CD4-positive, alpha-beta T cell treated with Interferon alpha-2 for 1 hour (primary cell): ENCODE results near the gene SCGB1A1.
"Not testable (repeated sequence)": the region's sequence is repeated elsewhere in the genome, so short reads cannot be mapped to it uniquely, and the experiment has no call there.

Experiments
- DNase-seq, 2 donors: peaks; one replicate each; pipeline ENCODE4 v3.0.0-alpha.2; 2020 to 2022

SCGB1A1 gene, protein sequence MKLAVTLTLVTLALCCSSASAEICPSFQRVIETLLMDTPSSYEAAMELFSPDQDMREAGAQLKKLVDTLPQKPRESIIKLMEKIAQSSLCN

DNA sequence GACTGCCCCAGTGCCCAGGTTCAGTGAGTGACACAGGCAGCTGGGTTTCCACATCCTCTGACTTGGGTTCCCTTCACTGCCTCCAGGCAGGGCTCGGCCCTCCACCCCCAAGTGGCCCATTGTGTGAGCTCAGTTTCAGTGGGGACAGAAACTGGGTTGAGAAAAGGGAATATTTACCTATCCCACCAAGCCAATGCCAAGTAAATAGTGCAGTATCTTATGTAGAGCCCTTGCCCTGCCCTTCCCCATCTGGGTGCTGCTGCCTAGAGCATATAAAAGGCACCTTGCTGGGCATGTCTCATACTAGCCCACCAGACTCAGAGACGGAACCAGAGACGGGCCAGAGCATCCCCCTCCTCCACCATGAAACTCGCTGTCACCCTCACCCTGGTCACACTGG, at the start of gene SCGB1A1:
Gene SCGB1A1, plus strand, starts transcription at position 301 of the 400 bp plus-strand sequence. Its CDS starts 63 bp downstream, at position 364.
- DNase-seq = no peak

DNA sequence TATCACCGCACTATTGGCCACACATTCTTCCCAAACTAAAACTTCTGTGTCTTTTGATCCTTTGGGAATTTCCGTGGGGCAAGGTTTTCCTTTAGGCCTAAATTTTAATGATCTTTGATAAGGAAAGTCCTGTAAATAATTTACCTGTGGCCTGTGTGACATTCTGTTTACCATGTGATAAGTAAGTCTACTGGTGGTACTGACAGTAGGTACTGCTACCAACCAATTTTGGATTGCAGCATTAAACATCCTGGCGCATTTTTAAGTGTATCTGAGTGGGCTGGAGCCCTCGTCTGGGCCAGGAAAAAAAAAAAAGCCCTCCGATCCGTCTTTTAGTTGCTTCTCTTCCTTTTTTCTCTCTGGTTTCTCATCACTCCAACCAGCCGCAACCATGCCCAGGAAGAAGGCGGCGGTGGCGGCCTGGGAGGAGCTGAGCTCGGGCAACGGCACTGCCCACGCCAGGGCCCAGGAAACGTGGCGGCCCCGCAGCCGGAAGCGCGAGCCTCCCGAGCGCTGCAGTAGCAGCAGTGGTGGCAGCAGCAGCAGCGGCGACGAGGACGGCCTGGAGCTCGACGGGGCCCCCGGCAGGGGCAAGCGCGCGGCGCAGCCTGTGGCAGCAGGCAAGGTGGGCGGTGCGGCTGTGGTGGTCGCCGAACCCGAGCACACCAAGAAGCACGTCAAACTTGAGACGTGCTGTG, 47.9 kb upstream of the SCGB1A1 start:
- DNase-seq = peak; percentile 28 to 54

DNA sequence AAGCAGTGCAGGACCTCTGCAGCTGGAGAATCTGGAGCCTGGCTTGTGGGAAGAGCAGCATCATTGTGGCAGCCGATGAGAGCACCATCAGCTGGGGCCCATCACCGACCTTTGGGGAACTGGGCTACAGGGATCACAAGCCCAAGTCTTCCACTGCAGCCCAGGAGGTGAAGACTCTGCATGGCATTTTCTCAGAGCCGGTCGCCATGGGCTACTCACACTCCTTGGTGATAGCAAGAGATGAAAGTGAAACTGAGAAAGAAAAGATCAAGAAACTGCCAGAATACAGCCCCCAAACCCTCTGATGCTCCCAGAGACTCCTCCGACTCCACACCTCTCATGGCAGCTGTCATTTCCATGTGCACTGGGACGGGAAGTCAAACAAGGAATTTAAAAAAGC, 46.0 kb upstream of the SCGB1A1 start:
- DNase-seq = no peak

DNA sequence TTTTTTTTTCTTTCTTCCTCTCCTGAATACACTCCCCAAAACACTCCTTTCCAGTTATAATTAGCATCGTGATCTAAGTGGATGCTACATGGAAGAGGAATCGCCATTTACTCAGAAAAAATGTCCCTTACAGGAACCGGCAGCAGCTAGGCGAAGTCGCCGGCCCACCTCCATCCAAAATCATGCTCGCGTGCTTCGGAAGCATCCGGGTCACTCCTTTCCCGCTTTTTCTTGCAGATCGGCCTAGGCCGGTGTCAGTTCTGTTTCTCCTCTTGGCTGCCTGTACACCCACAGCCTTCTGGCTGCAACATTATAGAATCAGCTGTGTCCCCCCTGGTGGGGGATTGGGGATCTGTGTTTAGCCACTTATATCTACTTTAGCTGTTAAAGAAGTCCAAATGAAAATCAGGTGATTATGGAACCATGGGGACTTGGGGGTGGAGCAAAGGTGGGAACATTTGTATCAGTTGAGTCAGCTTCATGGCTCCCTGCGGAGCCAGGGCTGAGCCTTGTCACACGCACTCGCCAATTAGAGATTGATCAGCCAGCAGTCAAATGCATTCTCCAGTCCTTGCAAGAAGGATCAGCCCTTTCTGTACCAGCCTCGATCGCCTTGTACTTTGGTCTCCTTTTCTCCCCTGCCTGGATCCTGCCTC, 45.2 kb upstream of the SCGB1A1 start:
- DNase-seq = no peak

DNA sequence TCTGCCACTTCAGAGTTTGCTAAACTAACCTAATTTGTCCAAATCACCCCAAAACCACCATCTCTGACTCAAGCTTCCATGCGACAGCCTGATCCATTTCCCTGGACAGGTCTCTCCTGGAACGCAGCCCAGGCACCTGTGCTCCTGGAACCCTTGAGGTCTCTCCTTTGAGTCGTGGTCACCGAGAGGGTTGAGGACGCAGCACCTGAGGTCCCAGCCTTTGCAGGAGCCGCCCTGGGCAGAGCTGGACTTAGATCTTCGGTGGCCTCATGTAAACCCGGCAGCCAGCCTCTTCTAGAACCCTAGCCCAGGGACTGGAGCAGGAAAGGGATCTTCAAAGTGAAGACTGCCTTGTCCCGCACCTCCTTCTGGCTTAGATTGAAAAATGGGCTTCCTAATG, 44.0 kb upstream of the SCGB1A1 start:
- no peak for DNase-seq

DNA sequence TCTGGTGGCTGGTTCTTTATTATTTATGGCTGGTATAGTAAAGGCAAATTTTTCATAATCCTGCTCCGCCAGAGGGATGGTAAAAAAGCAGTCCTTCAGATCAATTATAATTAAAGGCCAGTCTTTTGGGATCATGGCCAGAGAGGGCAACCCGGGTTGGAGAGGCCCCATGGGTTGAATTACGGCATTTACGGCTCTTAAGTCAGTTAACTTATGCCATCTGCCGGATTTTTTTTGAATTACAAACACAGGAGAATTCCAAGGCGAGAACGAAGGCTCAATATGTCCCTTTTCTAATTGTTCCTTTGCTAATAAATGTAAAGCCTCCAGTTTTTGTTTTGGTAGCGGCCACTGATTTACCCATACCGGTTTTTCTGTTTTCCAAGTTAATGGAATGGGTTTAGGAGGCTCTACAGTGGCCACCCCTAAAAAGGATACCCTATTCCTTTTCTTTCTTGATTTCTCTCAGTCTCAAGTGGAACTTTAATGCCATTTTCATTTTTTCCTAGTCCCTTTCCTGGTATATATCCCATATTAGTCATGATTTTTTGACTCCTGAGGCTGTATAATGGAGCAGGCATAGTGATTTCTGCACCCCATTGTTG, 40.3 kb upstream of the SCGB1A1 start:
- peak; percentile 26 to 67 for DNase-seq

DNA sequence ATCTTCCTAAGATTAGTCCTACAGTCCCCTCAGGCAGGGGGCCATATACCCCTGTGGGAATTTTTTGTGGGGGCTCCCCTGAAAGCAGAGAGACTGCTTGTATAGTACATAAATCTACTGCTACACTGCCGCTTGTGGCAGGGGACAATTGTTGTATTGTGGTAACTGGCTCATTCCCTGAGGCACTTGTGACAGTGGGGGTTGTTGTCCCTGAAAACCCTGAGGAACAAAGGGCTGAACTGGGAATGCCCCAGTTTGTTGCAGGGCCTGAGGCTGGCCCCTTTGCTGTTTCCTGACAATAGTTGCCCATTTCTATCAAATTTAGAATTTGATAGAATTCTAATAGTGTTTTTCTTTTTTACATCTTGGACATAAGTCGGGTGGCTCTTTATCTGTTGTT, 39.2 kb upstream of the SCGB1A1 start:
- not testable (repeated sequence) for DNase-seq

DNA sequence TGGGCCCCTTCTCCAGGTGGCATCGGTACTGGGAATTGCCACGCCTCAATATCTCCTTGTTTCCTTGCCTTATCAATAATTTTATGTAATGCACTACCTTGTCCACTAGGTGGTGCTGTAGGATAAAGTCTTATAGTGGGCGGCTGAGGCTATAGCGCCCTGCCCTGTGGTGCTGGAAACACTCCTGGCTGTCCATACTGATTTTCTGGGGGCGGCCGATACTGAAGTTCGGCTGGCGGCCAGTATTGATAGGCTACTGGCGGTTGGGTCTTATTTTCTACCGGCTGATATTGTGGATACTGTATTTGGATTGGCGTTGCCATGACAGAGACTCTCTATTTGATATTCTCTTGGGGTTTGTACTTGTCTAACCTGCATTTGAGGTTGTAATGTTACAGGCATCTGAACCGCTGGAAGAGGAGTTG, 38.0 kb upstream of the SCGB1A1 start:
- peak; percentile 43 to 83 for DNase-seq

DNA sequence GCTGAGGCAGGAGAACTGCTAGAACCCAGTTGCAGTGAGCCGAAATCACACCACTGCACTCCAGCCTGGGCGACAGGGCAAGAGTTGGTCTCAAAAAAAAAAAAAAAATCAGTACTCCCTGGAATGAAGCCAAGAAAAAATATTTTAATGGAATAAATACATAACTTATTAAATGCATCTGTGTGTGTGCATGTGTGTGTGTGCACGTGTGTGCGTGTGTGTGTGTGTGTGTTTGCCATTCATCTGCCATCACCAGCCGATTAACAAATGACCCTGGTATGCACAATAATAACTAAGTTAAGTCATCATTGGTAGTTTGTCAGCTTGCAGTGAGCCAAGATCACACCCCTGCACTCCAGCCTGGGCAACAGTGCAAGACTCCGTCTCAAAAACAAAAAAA, 35.0 kb upstream of the SCGB1A1 start:
- DNase-seq = no peak

DNA sequence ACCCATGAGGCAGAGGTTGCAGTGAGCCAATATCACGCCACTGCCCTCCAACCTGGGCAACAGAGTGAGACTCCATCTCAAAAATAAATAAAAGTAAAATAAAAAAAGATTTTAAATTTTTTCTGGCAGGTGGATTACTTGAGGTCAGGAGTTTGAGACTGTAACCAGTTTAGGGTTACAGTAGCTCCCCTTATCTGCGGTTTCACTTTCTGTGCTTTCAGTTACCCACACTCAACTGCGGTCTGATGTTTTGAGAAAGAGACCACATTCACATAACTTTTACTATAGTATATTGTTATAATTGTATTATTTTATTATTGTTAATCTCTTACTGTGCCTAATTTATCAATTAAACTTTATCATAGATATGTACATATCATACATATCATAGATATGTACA, 32.8 kb upstream of the SCGB1A1 start:
- peak in 1 of 2 donors; percentile 58 for DNase-seq

DNA sequence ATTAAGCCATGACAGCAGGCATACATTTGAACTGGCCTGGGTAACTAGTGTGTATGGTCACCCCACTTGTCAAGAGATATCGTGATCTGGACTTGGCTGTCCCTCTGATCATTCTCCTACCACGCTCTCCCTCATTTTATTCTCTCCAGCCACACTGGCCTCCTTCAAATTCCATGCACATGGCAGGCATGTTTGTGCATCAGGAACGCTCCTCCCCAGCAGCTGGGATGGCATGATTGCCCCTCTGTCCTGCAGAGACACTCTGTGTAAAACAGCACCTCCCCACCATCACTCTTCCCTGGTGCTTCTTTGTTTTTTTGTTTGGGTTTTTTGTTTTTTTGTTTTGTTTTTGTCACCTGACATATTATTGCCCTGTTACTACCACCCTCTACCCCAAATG, 31.5 kb upstream of the SCGB1A1 start:
- no peak for DNase-seq

DNA sequence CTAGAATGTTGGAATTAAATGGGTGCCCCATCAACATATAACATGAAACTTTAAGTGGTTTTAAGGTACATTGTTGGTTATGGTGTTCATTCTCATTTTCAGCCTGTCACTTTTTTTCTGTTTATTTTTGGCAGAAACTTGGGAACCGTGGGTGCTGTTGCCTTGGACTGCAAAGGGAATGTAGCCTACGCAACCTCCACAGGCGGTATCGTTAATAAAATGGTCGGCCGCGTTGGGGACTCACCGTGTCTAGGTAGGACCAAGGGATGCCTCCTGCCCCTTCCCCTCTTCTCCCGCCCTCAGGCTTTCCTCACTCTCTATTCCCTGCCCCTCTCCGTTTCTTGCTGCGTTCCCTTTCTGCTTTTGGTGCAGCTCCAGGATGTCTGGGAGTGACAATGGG, 29.8 kb upstream of the SCGB1A1 start:
- no peak for DNase-seq

DNA sequence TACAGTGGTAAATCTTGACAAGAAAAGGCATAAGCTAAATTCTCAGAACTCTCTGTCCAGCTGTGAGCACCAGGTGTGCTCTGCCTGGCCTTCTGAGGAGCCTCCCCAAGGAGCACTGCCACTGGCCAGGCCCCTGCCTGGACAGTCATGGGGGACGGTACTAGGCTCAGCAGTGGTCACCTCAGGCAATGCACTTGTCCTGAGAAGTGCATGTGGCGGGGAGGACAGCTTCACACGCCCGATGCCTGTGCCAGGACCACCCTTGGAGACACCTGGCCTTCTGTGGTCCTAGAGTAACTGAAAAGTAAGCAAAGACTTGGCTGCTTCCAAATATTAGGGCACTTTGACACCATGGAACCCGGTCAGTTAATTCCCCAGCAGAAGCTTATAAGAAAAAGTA, 28.6 kb upstream of the SCGB1A1 start:
- DNase-seq = no peak

DNA sequence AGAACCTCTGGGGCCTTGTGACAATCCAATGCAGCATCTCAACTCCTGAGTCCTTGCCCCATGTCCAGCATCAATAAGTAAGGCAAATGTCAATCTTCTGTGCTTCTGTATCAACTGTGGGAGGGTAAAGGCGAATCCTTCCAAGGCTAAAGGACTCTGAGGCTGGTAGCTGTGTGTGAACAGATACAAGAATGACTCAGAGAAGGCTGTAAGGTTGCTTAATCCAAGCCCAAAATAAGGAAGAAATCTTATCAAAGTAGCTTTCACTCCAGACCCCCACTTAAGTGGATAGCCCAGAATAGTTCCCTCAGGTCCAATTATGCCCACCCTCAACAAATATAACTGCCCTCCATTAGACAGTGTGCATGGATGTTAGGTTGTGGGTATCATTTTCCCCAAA, 28.1 kb upstream of the SCGB1A1 start:
- DNase-seq = no peak

DNA sequence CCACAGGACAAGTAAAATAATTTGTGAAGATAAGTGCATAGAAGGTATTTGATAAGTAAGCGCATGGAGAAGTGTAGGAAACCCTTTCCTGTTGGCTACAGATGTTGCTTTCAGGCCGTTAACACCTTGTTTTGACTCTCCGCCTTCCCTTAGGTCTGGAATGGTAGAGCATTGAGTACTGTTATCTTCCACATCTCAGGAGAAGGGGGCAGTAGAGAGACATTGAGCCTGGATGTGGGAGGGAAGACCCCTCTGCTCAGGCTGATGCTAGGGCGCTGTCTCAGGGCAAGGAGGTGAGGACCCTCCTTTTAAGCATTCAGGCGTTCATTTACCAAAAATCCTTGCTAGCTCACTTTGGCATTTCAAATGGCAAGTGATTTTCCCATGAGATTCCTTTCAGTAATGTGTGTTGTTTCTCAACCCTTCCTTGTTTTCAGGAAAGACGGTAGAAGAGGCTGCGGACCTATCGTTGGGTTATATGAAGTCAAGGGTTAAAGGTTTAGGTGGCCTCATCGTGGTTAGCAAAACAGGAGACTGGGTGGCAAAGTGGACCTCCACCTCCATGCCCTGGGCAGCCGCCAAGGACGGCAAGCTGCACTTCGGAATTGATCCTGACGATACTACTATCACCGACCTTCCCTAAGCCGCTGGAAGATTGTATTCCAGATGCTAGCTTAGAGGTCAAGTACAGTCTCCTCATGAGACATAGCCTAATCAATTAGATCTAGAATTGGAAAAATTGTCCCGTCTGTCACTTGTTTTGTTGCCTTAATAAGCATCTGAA, 27.0 kb upstream of the SCGB1A1 start:
- DNase-seq = no peak

DNA sequence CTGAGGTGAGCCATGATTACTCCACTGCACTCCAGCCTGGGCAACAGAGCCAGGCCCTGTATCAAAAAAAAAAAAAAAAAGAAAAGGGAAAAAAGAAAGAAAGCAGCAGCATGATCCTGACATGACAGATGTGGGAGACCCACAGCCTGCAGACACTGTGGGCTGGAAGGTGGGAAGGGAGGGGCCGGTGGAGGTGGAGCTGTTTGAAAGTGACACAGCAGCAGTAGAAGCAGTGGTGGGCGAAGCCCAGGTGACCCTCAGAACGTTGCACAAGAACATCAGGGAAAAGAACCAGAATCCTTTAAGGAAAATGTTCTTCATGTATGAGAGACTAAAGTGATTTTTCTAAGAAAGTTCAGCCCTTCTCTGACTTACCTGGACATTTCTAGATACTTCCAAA, 26.3 kb upstream of the SCGB1A1 start:
- no peak for DNase-seq

DNA sequence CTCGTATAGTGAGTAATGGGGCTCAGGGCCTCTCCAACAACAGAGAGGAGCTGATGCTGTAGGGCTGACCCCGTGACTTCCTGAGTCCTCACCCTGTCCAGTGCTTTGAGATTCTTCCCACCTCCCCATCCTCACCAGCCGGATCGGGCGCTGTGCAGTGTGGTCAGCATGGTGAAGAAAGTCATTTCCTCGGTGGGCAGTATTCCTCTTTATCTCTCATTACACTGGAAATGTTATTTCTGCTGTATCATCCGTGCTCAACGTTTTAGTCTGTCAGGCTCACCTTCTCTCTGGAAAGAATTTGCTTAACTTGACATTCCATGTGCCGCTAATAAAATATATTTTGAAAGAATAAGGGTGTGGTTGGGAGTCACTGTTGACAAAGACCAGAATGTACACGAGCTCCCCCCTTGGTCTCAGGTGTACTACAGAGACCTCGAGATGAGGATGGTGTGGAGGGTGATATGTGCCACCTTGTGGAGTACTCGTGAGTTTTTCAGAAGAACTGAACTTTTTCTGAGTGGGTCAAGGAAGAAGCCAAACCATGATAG, 25.7 kb upstream of the SCGB1A1 start:
- DNase-seq = peak; percentile 28 to 58

DNA sequence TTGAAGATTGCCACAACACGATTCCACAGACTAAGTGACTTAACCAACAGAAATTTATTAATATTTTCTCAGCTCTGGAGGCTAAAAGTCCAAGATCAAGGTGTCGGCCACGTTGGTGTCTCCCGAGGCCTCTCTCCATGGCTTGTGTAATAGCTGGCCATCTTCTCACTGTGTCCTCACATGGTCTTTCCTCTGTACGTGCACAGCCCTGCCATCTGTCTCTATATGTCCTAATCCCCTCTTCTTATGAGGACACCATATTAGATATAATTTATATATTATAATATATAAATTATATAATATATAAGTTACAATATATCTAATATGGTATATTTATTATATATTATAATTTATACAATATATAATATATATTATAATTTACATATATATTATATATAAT, 25.1 kb upstream of the SCGB1A1 start:
- DNase-seq = no peak

DNA sequence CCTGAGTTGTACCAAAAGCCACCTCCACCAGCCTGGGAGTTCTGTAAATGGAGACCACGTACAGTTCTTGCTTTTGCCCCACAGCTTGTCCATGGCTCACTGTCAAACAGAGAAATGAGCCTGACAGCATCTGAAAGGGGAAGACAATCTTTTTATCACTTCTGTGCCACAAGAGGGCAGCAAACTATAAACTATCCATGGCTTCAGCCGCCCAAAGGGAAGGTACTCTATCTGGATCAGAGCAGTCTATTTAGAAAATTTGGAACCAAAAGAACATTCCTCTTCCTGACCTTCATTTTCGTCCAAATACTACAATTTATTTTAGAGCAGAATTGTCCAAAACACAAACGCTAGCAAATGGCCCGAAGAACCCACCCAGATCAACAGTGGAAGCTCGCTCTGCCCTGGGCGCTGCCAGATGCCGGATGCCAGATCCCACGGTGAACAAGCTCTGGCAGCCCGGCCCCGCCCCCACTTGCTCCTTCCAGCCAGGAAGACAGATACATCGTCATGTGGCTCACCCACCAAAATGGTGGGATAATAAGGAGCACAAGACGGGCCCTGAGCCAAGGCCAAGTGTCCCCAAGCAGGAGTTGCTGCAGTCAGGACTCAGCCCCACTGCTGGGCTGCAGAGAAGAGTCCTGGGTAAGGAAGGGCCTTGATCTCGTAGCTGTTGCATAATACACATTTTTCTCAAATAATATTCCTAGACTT, 23.9 kb upstream of the SCGB1A1 start:
- DNase-seq = peak; percentile 63 to 78

DNA sequence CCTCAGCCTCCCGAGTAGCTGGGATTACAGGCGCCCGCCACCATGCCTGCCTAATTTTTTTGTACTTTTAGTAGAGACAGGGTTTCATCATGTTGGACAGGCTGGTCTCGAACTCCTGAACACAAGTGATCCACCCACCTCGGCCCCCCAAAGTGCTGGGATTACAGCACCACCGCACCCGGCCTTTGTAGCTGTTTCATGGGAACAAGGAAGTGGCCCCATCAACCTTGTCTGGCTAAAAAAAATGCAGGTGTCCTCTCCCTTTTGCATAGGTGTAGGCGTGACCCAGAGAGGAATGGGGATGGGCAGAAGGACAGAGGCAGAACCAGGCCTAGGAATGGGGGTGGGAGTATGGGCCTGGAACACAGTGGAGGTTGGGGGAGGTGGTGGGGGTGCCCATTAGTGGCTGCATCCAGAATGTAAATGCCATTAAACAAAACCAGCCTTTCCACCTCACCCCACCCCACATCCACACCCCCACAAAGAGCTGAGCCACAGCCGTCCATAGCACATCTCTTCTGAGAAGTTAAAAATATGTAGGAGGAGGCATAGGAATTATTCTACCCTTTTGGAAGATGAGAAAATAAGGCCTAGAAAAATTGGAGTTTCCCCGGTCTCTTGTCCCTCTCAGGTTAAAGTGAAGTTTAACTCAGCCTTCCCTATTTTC, 22.8 kb upstream of the SCGB1A1 start:
- no peak for DNase-seq
